Ascending aorta (tissue), 2 donors: ENCODE results near the gene MBIP. TPM values are rescaled to one million over a fixed set of nuclear protein-coding genes. Genes with fewer than 3 reads are reported as not detected.
A peak's percentile ranks its signal among the peaks of the same experiment; 100 is the strongest.

Experiments
- DNase-seq, 2 donors: peaks; one replicate each; pipeline ENCODE4 v3.0.0-alpha.2; 2019; ENCODE audit warnings: low spot score in 2 of 2
- H3K27ac ChIP-seq, 2 donors: fragments of 200-600 bp; sonication (generic); one replicate each; pipeline ENCODE4 v1.5.1; 2016 to 2017; ENCODE audit warnings: mild to moderate bottlenecking in 1 of 2
- H3K27me3 ChIP-seq: fragments of 200-600 bp; sonication (generic); one replicate; pipeline ENCODE4 v1.5.1; 2017
- H3K36me3 ChIP-seq, 2 donors: fragments of 200-600 bp; sonication (generic); one replicate each; pipeline ENCODE4 v1.5.1; 2016
- H3K4me1 ChIP-seq, 2 donors: fragments of 200-600 bp; sonication (generic); one replicate each; pipeline ENCODE4 v1.5.1; 2016 to 2017; ENCODE audit warnings: mild to moderate bottlenecking in 1 of 2
- H3K4me3 ChIP-seq, 2 donors: fragments of 200-600 bp; sonication (generic); one replicate each; pipeline ENCODE4 v1.5.1; 2016 to 2017; ENCODE audit warnings: mild to moderate bottlenecking in 1 of 2
- H3K9me3 ChIP-seq, 2 donors: fragments of 200-600 bp; sonication (generic); one replicate each; pipeline ENCODE4 v1.5.1; 2016
- intact Hi-C: fragments of 100-400 bp; cut with DNase I; formaldehyde crosslinking; loops from one replicate; pipeline ENCODE4 v1.15.1; 2023
- total RNA-seq: library from RNA; depleted of rRNA; stranded (reverse); fragments of >200 nt; gene quantifications from one replicate; pipeline ENCODE4 v1.1.0, GENCODE V29; 2016
- TF ChIP-seq, protein P1 (sequence below), 3 experiments: fragments of 200-600 bp in 2 of 3; fragments of 450-650 bp in 1 of 3; sonication (generic) in 2 of 3; IDR thresholded peaks; one replicate each; pipeline ENCODE4 v1.5.1; 2016 to 2019; ENCODE audit warnings: antibody characterized with exemption in 3 of 3, mild to moderate bottlenecking in 1 of 3, moderate library complexity in 1 of 3

The MBIP gene
- total RNA-seq, 1 donor from 2014 or later, result 2.2 TPM

DNA sequence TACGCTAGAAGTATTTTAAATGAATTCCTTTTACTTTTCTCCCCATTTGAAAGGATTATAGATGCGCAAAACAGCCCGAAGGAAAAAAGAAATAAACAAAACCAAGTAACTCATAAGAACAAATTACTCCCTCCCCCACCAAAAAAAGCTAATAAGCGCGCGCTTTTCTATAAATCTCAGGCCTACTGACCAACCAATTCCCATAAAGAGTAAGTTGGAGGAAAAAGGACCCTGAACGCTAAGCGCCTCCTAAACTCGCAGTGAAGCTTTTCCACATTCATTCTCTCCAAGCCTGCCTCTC lies 588 bp downstream of the MBIP start:
- TF ChIP-seq, protein P1, sequence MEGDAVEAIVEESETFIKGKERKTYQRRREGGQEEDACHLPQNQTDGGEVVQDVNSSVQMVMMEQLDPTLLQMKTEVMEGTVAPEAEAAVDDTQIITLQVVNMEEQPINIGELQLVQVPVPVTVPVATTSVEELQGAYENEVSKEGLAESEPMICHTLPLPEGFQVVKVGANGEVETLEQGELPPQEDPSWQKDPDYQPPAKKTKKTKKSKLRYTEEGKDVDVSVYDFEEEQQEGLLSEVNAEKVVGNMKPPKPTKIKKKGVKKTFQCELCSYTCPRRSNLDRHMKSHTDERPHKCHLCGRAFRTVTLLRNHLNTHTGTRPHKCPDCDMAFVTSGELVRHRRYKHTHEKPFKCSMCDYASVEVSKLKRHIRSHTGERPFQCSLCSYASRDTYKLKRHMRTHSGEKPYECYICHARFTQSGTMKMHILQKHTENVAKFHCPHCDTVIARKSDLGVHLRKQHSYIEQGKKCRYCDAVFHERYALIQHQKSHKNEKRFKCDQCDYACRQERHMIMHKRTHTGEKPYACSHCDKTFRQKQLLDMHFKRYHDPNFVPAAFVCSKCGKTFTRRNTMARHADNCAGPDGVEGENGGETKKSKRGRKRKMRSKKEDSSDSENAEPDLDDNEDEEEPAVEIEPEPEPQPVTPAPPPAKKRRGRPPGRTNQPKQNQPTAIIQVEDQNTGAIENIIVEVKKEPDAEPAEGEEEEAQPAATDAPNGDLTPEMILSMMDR (IDR thresholded peaks at IDR 0.05), result no peak

DNA sequence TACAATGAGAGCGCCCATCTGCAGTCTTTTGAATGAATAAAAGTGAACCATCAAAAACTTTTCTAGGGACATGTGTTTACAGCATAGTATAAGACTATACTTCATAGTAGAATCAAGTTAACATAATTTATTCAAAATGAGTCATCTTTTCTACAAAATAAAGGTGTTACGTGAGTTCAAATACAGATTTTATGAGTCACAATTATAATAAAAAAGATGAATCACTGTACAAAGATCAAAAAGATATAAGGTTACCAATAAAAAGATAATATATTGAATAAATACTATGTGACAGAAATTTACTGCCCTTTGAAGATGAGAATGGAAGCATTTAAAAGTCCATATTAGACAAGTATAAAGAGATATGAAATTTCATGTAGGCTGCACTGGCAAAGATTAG lies 2.8 kb downstream of the MBIP start:
- no peak for DNase-seq
- intact Hi-C loops, result no loop called here
- no peak overlapping the region for H3K27ac ChIP-seq
- H3K36me3 ChIP-seq, result peaks cover 0 to 4% of the 10 kb centered on the region in 2 donors
- TF ChIP-seq, protein P1 (IDR thresholded peaks at IDR 0.05), result no peak
- no peaks in the 10 kb centered on the region for H3K27me3 ChIP-seq
- H3K9me3 ChIP-seq, result no peaks in the 10 kb centered on the region
- no peak overlapping the region for H3K4me3 ChIP-seq
- peaks cover 0 to 7% of the 10 kb centered on the region in 2 donors for H3K4me1 ChIP-seq

More for the DNA sequence above, 588 bp downstream of the MBIP start:
- H3K4me1 ChIP-seq, result peaks cover 0 to 7% of the 10 kb centered on the region in 2 donors
- H3K9me3 ChIP-seq, result no peaks in the 10 kb centered on the region
- H3K4me3 ChIP-seq, result peak overlapping the region; percentile 68 to 93
- H3K27me3 ChIP-seq, result no peaks in the 10 kb centered on the region
- H3K27ac ChIP-seq, result peak overlapping the region; percentile 62 to 82
- no peak for DNase-seq
- no peaks in the 10 kb centered on the region for H3K36me3 ChIP-seq
- intact Hi-C loops, result loop anchor here (2.0 to 5.0 kb wide), 3 partner anchors 62 to 493 kb away; partner anchors contain the start of genes BRMS1L and PAX9

DNA sequence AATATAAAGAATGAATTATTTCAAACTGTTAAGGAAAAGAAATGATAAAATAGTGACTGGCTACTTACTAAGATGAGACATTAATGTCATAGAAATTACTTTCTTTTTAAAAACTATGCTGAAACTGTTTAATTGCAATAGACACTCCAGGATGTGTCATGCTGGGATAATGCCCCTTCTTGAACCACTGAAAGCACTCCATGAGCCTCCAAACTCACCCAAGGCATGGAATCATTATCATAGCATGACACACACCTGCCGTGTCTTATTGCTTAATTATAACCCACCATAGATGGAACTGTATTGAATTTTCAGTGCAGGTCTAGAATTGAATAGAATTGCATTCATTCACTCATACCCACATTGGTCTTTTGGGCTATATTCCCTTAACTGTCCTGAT lies 4.3 kb downstream of the MBIP start:
- DNase-seq, result no peak
- Histone ChIP-seq H3K27ac (no peak overlapping the region), H3K4me3 (no peak overlapping the region), H3K4me1 (peaks cover 0 to 7% of the 10 kb centered on the region in 2 donors), H3K9me3 (no peaks in the 10 kb centered on the region), H3K27me3 (no peaks in the 10 kb centered on the region), H3K36me3 (peaks cover 8% of the 10 kb centered on the region in 2 donors)
- TF ChIP-seq, protein P1 (IDR thresholded peaks at IDR 0.05), result no peak
- intact Hi-C loops, result no loop called here

DNA sequence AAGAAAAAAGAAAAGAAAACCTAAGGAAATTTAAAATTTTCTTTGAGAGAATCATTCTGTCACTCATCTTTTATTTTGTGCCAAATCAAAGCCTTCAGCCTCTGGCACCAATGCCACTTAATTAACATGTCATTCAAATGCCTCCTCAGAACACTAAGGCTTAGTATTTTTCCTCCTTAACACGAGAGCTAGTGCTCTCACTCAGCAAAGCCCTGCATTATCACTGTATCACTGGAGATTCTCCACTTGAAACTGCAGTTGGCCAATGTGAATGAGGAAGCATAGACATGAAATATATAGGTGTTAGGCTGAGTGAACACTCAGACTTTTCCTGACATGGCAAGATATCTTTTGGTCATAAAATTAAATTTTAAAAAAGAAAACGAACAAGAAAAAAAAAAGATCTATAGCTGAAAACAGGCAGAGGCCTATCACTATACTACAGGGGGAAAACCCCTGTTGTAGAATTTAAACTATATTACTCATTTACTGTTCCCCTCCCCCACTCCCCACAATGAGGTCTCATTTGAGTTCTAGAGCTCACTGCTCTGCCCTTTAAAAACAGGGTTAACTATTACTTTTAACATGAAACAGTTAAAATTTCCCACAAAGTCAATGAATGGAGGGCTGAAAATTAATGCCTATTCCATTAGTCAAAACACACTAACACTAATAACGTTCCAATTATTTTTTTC lies 5.1 kb downstream of the MBIP start:
- no peaks in the 10 kb centered on the region for H3K27me3 ChIP-seq
- no peak for DNase-seq
- intact Hi-C loops, result no loop called here
- H3K4me1 ChIP-seq, result peaks cover 0 to 7% of the 10 kb centered on the region in 2 donors
- no peak overlapping the region for H3K27ac ChIP-seq
- TF ChIP-seq, protein P1 (IDR thresholded peaks at IDR 0.05), result no peak
- H3K9me3 ChIP-seq, result no peaks in the 10 kb centered on the region
- peaks cover 13 to 16% of the 10 kb centered on the region in 2 donors for H3K36me3 ChIP-seq
- H3K4me3 ChIP-seq, result no peak overlapping the region

DNA sequence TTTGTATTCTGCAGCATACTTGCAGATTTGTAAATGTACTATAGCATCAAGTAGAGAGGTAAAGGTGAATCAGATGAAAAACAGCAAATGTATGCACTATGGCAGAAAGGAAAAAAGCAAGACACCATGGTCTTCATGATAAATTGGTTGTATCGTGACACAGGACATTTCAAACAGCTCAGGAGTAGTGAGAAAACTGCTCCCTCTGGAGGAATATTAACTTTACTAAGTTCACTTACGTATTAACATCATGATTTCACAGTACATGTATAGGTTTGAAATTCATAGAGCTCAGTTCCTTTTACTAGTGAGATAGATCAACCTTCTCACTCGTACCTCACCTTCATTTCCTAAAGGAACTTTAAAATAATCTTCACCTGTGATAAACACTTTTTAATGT lies 6.5 kb downstream of the MBIP start:
- H3K27ac ChIP-seq, result no peak overlapping the region
- TF ChIP-seq, protein P1 (IDR thresholded peaks at IDR 0.05), result no peak
- intact Hi-C loops, result no loop called here
- H3K36me3 ChIP-seq, result peaks cover 20 to 29% of the 10 kb centered on the region in 2 donors
- no peak overlapping the region for H3K4me3 ChIP-seq
- no peak for DNase-seq
- H3K27me3 ChIP-seq, result no peaks in the 10 kb centered on the region
- peaks cover 0 to 6% of the 10 kb centered on the region in 2 donors for H3K4me1 ChIP-seq
- no peaks in the 10 kb centered on the region for H3K9me3 ChIP-seq
